ENCODE data around the gene NXPH4.

The NXPH4 gene

GRCh38 chr12:57240066-57240921 lies 23.7 kb downstream of the NXPH4 start:
- Histone ChIP-seq H3K4me1 (peaks cover 18% of the 10 kb centered on the region), H3K27me3 (ENCODE audit: control insufficient read depth, insufficient read depth, low read length) (peaks cover 6% of the 10 kb centered on the region), H3K79me2 (no peaks in the 10 kb centered on the region), H3K9ac (no peak overlapping the region), H3K4me3 (ENCODE audit: low read depth, low read length) (peak overlapping the region; percentile 6), H2AFZ (peak overlapping the region; percentile 65), H3K36me3 (ENCODE audit: control insufficient read depth, insufficient read depth, low read length) (no peaks in the 10 kb centered on the region), H3K9me3 (ENCODE audit: control insufficient read depth, low read length) (no peaks in the 10 kb centered on the region), H3K27ac (no peak overlapping the region), H3K4me2 (ENCODE audit: low read length) (peak overlapping the region; percentile 32)
- TF ChIP-seq CTCF (IDR thresholded peaks at IDR 0.05) = peak; percentile 5

- H3K4me3 ChIP-seq (ENCODE audit: low read depth, low read length) = no peak overlapping the region
- no peak overlapping the region for H3K27ac ChIP-seq
- no peak overlapping the region for H3K9ac ChIP-seq
- H3K4me1 ChIP-seq = peaks cover 18% of the 10 kb centered on the region
- peak overlapping the region; percentile 65 for H2AFZ ChIP-seq
- peaks cover 6% of the 10 kb centered on the region for H3K27me3 ChIP-seq (ENCODE audit: control insufficient read depth, insufficient read depth, low read length)
- no peak for TF ChIP-seq CTCF (IDR thresholded peaks at IDR 0.05)
- H3K79me2 ChIP-seq = no peaks in the 10 kb centered on the region
- no peaks in the 10 kb centered on the region for H3K9me3 ChIP-seq (ENCODE audit: control insufficient read depth, low read length)
- H3K4me2 ChIP-seq (ENCODE audit: low read length) = peak overlapping the region; percentile 32
- H3K36me3 ChIP-seq (ENCODE audit: control insufficient read depth, insufficient read depth, low read length) = no peaks in the 10 kb centered on the region
These were observed 24.4 kb downstream of the NXPH4 start for GRCh38 chr12:57240926-57241401.

GRCh38 chr12:57241402-57242310 lies 25.1 kb downstream of the NXPH4 start:
- Histone ChIP-seq H3K36me3 (ENCODE audit: control insufficient read depth, insufficient read depth, low read length) (no peaks in the 10 kb centered on the region), H3K27ac (no peak overlapping the region), H3K4me1 (peaks cover 18% of the 10 kb centered on the region), H3K27me3 (ENCODE audit: control insufficient read depth, insufficient read depth, low read length) (peaks cover 3% of the 10 kb centered on the region), H3K79me2 (no peaks in the 10 kb centered on the region), H3K9me3 (ENCODE audit: control insufficient read depth, low read length) (no peaks in the 10 kb centered on the region), H3K4me2 (ENCODE audit: low read length) (no peak overlapping the region), H2AFZ (no peak overlapping the region), H3K4me3 (ENCODE audit: low read depth, low read length) (no peak overlapping the region), H3K9ac (no peak overlapping the region)
- no peak for TF ChIP-seq CTCF (IDR thresholded peaks at IDR 0.05)

- H3K27ac ChIP-seq = no peak overlapping the region
- no peak overlapping the region for H2AFZ ChIP-seq
- no peak for TF ChIP-seq CTCF (IDR thresholded peaks at IDR 0.05)
- H3K9me3 ChIP-seq (ENCODE audit: control insufficient read depth, low read length) = no peaks in the 10 kb centered on the region
- H3K4me3 ChIP-seq (ENCODE audit: low read depth, low read length) = no peak overlapping the region
- H3K4me2 ChIP-seq (ENCODE audit: low read length) = peak overlapping the region; percentile 40
- H3K79me2 ChIP-seq = no peaks in the 10 kb centered on the region
- H3K36me3 ChIP-seq (ENCODE audit: control insufficient read depth, insufficient read depth, low read length) = no peaks in the 10 kb centered on the region
- peaks cover 3% of the 10 kb centered on the region for H3K27me3 ChIP-seq (ENCODE audit: control insufficient read depth, insufficient read depth, low read length)
- H3K9ac ChIP-seq = no peak overlapping the region
- H3K4me1 ChIP-seq = peaks cover 18% of the 10 kb centered on the region
These were observed 25.7 kb downstream of the NXPH4 start for GRCh38 chr12:57242329-57242690.

All from parathyroid adenoma (tissue), 2 donors.